K562 (cell line): ENCODE data around the gene ABCA1. TPM values are rescaled to one million over a fixed set of nuclear protein-coding genes. Genes with fewer than 3 reads are reported as not detected.

Experiments
- ATAC-seq: fragments of 200-7000 bp; cut with Tn5 transposase; 3 replicates; pipeline ENCODE4 v1.9.1; 2020; ENCODE audit warnings: moderate library complexity
- BruUV-seq: library from RNA; stranded (reverse); fragments of 400-500 nt; replicated peaks from 2 replicates; lab custom pipeline; 2021; lab: Mats Ljungman, UMichigan
- CTCF ChIA-PET: fragments of 300-600 bp; formaldehyde crosslinking; extraction: SDS; loops from one replicate; lab custom pipeline; 2021; ENCODE audit warnings: low intra/inter-chr PET ratio; lab: Yijun Ruan, JAX
- POLR2A ChIA-PET: fragments of 300-600, 350-650 bp; sonication (Branson Sonifier 250); formaldehyde crosslinking; extraction: SDS; loops from one replicate; lab custom pipeline; 2021; ENCODE audit warnings: antibody characterized with exemption, inconsistent platforms; lab: Yijun Ruan, JAX
- DNase-seq, 4 experiments: peaks; one replicate each; pipeline versions ENCODE4 v3.0.0 to v3.0.0-alpha.2; 2011 to 2018; ENCODE audit warnings: low spot score in 3 of 4, mixed read lengths in 3 of 4; ENCODE audit errors: extremely low read depth in 1 of 4
- FAIRE-seq: peaks from 2 replicates; lab custom pipeline; 2011; peaks lifted over from hg19 to GRCh38; lab: Jason Lieb, UNC
- H2AFZ ChIP-seq: 2 replicates; pipeline ENCODE4 v1.6.0; 2011; ENCODE audit warnings: low read depth, low read length, control low read depth, inconsistent platforms
- H3K27ac ChIP-seq: fragments of 200-600 bp; 3 replicates; pipeline ENCODE4 v1.8.0; 2011; ENCODE audit warnings: low read depth, mild to moderate bottlenecking, control low read depth, inconsistent platforms, low read length, moderate library complexity, mixed read lengths; ENCODE audit errors: extremely low read depth
- H3K27me3 ChIP-seq, 2 experiments: fragments of 300-600 bp in 1 of 2; 2 replicates in 1 of 2; 3 replicates in 1 of 2; pipeline versions ENCODE4 v1.6.0 to v1.8.0; 2011; ENCODE audit warnings: inconsistent platforms in 2 of 2, low read length in 2 of 2, mild to moderate bottlenecking in 1 of 2, mixed read lengths in 1 of 2, moderate library complexity in 1 of 2; ENCODE audit not compliant: control insufficient read depth in 2 of 2, insufficient read depth in 2 of 2
- H3K36me3 ChIP-seq: fragments of 300-600 bp; 3 replicates; pipeline ENCODE4 v1.8.0; 2011; ENCODE audit warnings: mild to moderate bottlenecking, low read length, inconsistent platforms; ENCODE audit not compliant: control insufficient read depth, insufficient read depth
- H3K4me1 ChIP-seq, 2 experiments: fragments of 200-600 bp in 1 of 2; replicated peaks in 1 of 2; 2 replicates in 1 of 2; 3 replicates in 1 of 2; pipeline versions ENCODE4 v1.5.1 to v1.8.0; 2011; ENCODE audit warnings: inconsistent platforms in 2 of 2, low read length in 2 of 2, mild to moderate bottlenecking in 1 of 2, mixed read lengths in 1 of 2, moderate library complexity in 1 of 2; ENCODE audit not compliant: control insufficient read depth in 2 of 2, insufficient read depth in 2 of 2
- H3K4me2 ChIP-seq: 2 replicates; pipeline ENCODE4 v1.6.1; 2011; ENCODE audit warnings: low read length, control low read depth, inconsistent platforms, mixed read lengths; ENCODE audit not compliant: insufficient read depth
- H3K4me3 ChIP-seq: fragments of 200-600 bp; sonication (generic), shearing (Covaris generic); 2 replicates; pipeline ENCODE4 v1.5.1; 2016; ENCODE audit warnings: control low read depth, inconsistent platforms
- H3K79me2 ChIP-seq: fragments of 200-600 bp; 3 replicates; pipeline ENCODE4 v1.8.0; 2011; ENCODE audit warnings: low read length, inconsistent platforms; ENCODE audit not compliant: control insufficient read depth, insufficient read depth
- H3K9ac ChIP-seq, 2 experiments: 2 replicates each; pipeline versions ENCODE4 v1.6.0 to v1.6.1; 2011; ENCODE audit warnings: low read depth in 2 of 2, low read length in 2 of 2, control low read depth in 1 of 2, inconsistent platforms in 1 of 2, mild to moderate bottlenecking in 1 of 2, mixed read lengths in 1 of 2; ENCODE audit not compliant: insufficient read depth in 1 of 2
- H3K9me1 ChIP-seq: one replicate; pipeline ENCODE4 v1.6.0; 2011; ENCODE audit warnings: inconsistent platforms, mild to moderate bottlenecking, low read length, moderate library complexity; ENCODE audit not compliant: control insufficient read depth, insufficient read depth
- H3K9me3 ChIP-seq: replicated peaks from 2 replicates; pipeline ENCODE4 v1.5.1; 2011; ENCODE audit warnings: low read depth, low read length, inconsistent platforms; ENCODE audit not compliant: control insufficient read depth, insufficient read depth
- H4K20me1 ChIP-seq: replicated peaks from 2 replicates; pipeline ENCODE4 v1.6.1; 2011; ENCODE audit warnings: low read length, inconsistent platforms, mixed read lengths; ENCODE audit not compliant: control insufficient read depth, insufficient read depth
- ADNP ChIP-seq: fragments of 200-800 bp; sonication (Bioruptor generic); IDR thresholded peaks from 2 replicates; pipeline ENCODE4 v1.6.1; 2016; ENCODE audit warnings: missing genetic modification characterization, missing compliant biosample characterization
- FOXM1 ChIP-seq, 2 experiments: fragments of 450-650 bp in 1 of 2; sonication (generic) in 1 of 2; formaldehyde crosslinking in 1 of 2; IDR thresholded peaks; 2 replicates each; pipeline versions ENCODE4 v1.6.1 to v1.9.0; 2017 to 2022; ENCODE audit warnings: low read depth in 2 of 2, mild to moderate bottlenecking in 2 of 2, missing genetic modification reagents in 1 of 2, moderate library complexity in 1 of 2
- HDAC3 ChIP-seq: fragments of 450-650 bp; IDR thresholded peaks from 2 replicates; pipeline ENCODE4 v1.6.1; 2018; ENCODE audit warnings: borderline replicate concordance, mild to moderate bottlenecking, moderate library complexity; ENCODE audit not compliant: partially characterized antibody
- MECOM ChIP-seq: fragments of 250-450 bp; sonication (Bioruptor Pico); IDR thresholded peaks from 2 replicates; pipeline ENCODE4 v1.8.0; 2022; ENCODE audit warnings: inconsistent platforms
- NFE2L1 ChIP-seq: fragments of 450-650 bp; IDR thresholded peaks from 2 replicates; pipeline ENCODE4 v1.6.1; 2016; ENCODE audit warnings: missing genetic modification characterization, low read depth, mild to moderate bottlenecking, missing compliant biosample characterization, moderate library complexity, borderline replicate concordance
- NFIX ChIP-seq: fragments of 250-450 bp; sonication (Bioruptor Pico); IDR thresholded peaks from 2 replicates; pipeline ENCODE4 v1.4.0; 2020; ENCODE audit warnings: low read depth, mild to moderate bottlenecking, moderate library complexity
- PHB2 ChIP-seq: fragments of 450-650 bp; IDR thresholded peaks from 2 replicates; pipeline ENCODE4 v1.6.1; 2017; ENCODE audit warnings: low read depth
- POLR3A ChIP-seq: IDR thresholded peaks from 2 replicates; pipeline ENCODE4 v1.6.1; 2011; ENCODE audit warnings: borderline replicate concordance, mild to moderate bottlenecking, moderate library complexity; ENCODE audit not compliant: insufficient read length, insufficient read depth; ENCODE audit errors: extremely low read depth
- ZNF143 ChIP-seq: sonication (generic); formaldehyde crosslinking; IDR thresholded peaks from 2 replicates; pipeline ENCODE4 v1.9.0; 2022; ENCODE audit warnings: mild to moderate bottlenecking, missing genetic modification reagents
- ZNF316 ChIP-seq: fragments of 450-650 bp; IDR thresholded peaks from 2 replicates; pipeline ENCODE4 v1.6.1; 2016
- ZNF324 ChIP-seq: fragments of 250-450 bp; sonication (Bioruptor Pico); IDR thresholded peaks from 2 replicates; pipeline ENCODE4 v1.4.0; 2020; ENCODE audit warnings: mild to moderate bottlenecking
- ZNF551 ChIP-seq: fragments of 250-450 bp; sonication (Bioruptor Pico); IDR thresholded peaks from 2 replicates; pipeline ENCODE4 v1.5.0; 2021; ENCODE audit warnings: mild to moderate bottlenecking, moderate library complexity
- ZNF586 ChIP-seq: fragments of 450-650 bp; formaldehyde crosslinking; conservative IDR thresholded peaks from 2 replicates; pipeline ENCODE4 v1.4.0; 2020; ENCODE audit warnings: mild to moderate bottlenecking, moderate library complexity
- WGBS: fragments of 100-300 bp; shearing (Covaris generic); methylation state at CpG from one replicate; pipeline ENCODE4 v1.1.6; 2016; ENCODE audit warnings: low coverage, mixed read lengths; ENCODE audit not compliant: insufficient coverage; ENCODE audit errors: missing lambda C conversion rate; 5-methylcytosine and 5-hydroxymethylcytosine counted together
- in situ Hi-C: fragments of 300-500 bp; cut with MboI; formaldehyde crosslinking; loops from 4 replicates; pipeline ENCODE4 v1.15.0; 2018; ENCODE audit warnings: inconsistent platforms, mixed read lengths
- intact Hi-C: fragments of 100-400 bp; cut with micrococcal nuclease; formaldehyde crosslinking; loops from 2 replicates; pipeline ENCODE4 v1.14.2; 2022
- polyA plus RNA-seq, 8 experiments: library from polyadenylated mRNA; depleted of rRNA in 4 of 8; stranded (reverse) in 5 of 8; unstranded in 3 of 8; fragments of >200 nt; fragmentation: Nextera tagmentation in 2 of 8; fragmentation: Illumina TruSeq in 1 of 8; extraction: Ambion mirVana in 2 of 8; extraction: Trizol in 1 of 8; gene quantifications; 2 replicates each; pipeline versions ENCODE4 v1.2.1 to v1.2.3, GENCODE V29; 2011 to 2014; ENCODE audit warnings: inconsistent platforms in 1 of 8, missing spikeins in 1 of 8
- total RNA-seq, 7 experiments: library from RNA; depleted of rRNA in 6 of 7; stranded (reverse); fragments of >200 nt in 6 of 7; fragmentation: Illumina TruSeq in 2 of 7; extraction: Trizol in 2 of 7; gene quantifications; 2 replicates each; pipeline versions ENCODE4 v1.2.1 to v1.2.3, GENCODE V29; 2011 to 2021; ENCODE audit warnings: low replicate concordance in 1 of 7
- TF ChIP-seq, protein P1 (sequence below): fragments of 250-450 bp; sonication (Bioruptor Pico); IDR thresholded peaks from 2 replicates; pipeline ENCODE4 v1.5.0; 2021

The ABCA1 gene
- total and polyA plus RNA-seq, 9 of the 15 experiments (the other 6 are each of a cell fraction or from before 2014, with no cell fraction given) = under 0.01 to 0.18 (median 0.02) TPM; not detected in 5

- TF ChIP-seq HDAC3 (no peak), POLR3A (no peak), FOXM1 (IDR thresholded peaks at IDR 0.05; ENCODE audit: low read depth) (no peak), FOXM1 (CRISPR knock-in tag; IDR thresholded peaks at IDR 0.05; ENCODE audit: low read depth) (no peak), ZNF551 (no peak), ZNF586 (CRISPR knock-in tag) (no peak), ZNF143 (CRISPR knock-in tag) (no peak), ADNP (tag) (no peak), NFIX (no peak)
- TF ChIP-seq, protein P1, sequence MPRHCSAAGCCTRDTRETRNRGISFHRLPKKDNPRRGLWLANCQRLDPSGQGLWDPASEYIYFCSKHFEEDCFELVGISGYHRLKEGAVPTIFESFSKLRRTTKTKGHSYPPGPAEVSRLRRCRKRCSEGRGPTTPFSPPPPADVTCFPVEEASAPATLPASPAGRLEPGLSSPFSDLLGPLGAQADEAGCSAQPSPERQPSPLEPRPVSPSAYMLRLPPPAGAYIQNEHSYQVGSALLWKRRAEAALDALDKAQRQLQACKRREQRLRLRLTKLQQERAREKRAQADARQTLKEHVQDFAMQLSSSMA (CRISPR knock-in tag) = no peak
Measured at GRCh38 chr9:104817437-104817836, 110.5 kb downstream of the ABCA1 start (continued).

GRCh38 chr9:104815851-104816565 lies 111.9 kb downstream of the ABCA1 start:
- Histone ChIP-seq H2AFZ (no peak overlapping the region), H3K36me3 (no peaks in the 10 kb centered on the region), H3K4me1 (peaks cover 0 to 2% of the 10 kb centered on the region in 2 experiments; a peak in 2 of 5 replicates), H3K9me3 (no peaks in the 10 kb centered on the region; the same call in 1 of the 2 replicates), H3K9ac (no peak overlapping the region), H4K20me1 (no peaks in the 10 kb centered on the region), H3K9me1 (no peaks in the 10 kb centered on the region), H3K27ac (no peak overlapping the region), H3K4me3 (no peak overlapping the region), H3K27me3 (peaks cover 17 to 51% of the 10 kb centered on the region in 2 experiments; a peak in 4 of 5 replicates), H3K79me2 (no peaks in the 10 kb centered on the region), H3K4me2 (no peak overlapping the region)
- DNase-seq = no peak
- intact Hi-C loops = no loop called here
- 2% methylated on average over 7 of the region's 7 CpGs for WGBS
- CTCF ChIA-PET = no interaction called here
- in situ Hi-C loops = no loop called here
- BruUV-seq = no TSS peak
- TF ChIP-seq NFE2L1 (tag) (no peak), ZNF324 (peak; percentile 77), MECOM (CRISPR knock-in tag) (no peak), ZNF316 (no peak), PHB2 (no peak)
- ATAC-seq = no peak
- no peak for FAIRE-seq
- POLR2A ChIA-PET = no interaction called here
